ENCODE results near the gene NPAS3.

GRCh38 chr14:33840797-33841196 lies 902.1 kb downstream of the NPAS3 start:
- TF ChIP-seq, protein P1, sequence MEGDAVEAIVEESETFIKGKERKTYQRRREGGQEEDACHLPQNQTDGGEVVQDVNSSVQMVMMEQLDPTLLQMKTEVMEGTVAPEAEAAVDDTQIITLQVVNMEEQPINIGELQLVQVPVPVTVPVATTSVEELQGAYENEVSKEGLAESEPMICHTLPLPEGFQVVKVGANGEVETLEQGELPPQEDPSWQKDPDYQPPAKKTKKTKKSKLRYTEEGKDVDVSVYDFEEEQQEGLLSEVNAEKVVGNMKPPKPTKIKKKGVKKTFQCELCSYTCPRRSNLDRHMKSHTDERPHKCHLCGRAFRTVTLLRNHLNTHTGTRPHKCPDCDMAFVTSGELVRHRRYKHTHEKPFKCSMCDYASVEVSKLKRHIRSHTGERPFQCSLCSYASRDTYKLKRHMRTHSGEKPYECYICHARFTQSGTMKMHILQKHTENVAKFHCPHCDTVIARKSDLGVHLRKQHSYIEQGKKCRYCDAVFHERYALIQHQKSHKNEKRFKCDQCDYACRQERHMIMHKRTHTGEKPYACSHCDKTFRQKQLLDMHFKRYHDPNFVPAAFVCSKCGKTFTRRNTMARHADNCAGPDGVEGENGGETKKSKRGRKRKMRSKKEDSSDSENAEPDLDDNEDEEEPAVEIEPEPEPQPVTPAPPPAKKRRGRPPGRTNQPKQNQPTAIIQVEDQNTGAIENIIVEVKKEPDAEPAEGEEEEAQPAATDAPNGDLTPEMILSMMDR (conservative IDR thresholded peaks at IDR 0.05 in 1 of 2, IDR thresholded peaks at IDR 0.05 in 1 of 2; ENCODE audit: low read depth in 1 of 2, low read length in 2 of 2) = no peak
- TF ChIP-seq EZH2 (IDR thresholded peaks at IDR 0.05; ENCODE audit: low read length, missing control alignments) = no peak
